Muscle layer of duodenum (tissue), 2 donors: Measurements from ENCODE around the gene PRDM2.

Experiments used
- H3K27ac ChIP-seq: one replicate; pipeline ENCODE4 v1.7.0; 2013; ENCODE audit warnings: mild to moderate bottlenecking, low read length
- H3K27me3 ChIP-seq: one replicate; pipeline ENCODE4 v1.7.0; 2013; ENCODE audit warnings: low read depth, mild to moderate bottlenecking, control low read depth, low read length
- H3K36me3 ChIP-seq, 2 donors: one replicate each; pipeline ENCODE4 v1.7.0; 2013; ENCODE audit warnings: low read length in 2 of 2, control low read depth in 1 of 2, mild to moderate bottlenecking in 1 of 2; ENCODE audit not compliant: insufficient read depth in 2 of 2, control insufficient read depth in 1 of 2
- H3K4me1 ChIP-seq, 2 donors: one replicate each; pipeline ENCODE4 v1.7.0; 2013; ENCODE audit warnings: low read length in 2 of 2, mild to moderate bottlenecking in 2 of 2, control low read depth in 1 of 2, moderate library complexity in 1 of 2; ENCODE audit not compliant: insufficient read depth in 2 of 2, control insufficient read depth in 1 of 2
- H3K4me3 ChIP-seq, 2 donors: one replicate each; pipeline ENCODE4 v1.7.0; 2013; ENCODE audit warnings: low read length in 2 of 2, low read depth in 1 of 2, mild to moderate bottlenecking in 1 of 2
- H3K9me3 ChIP-seq, 2 donors: one replicate each; pipeline ENCODE4 v1.7.0; 2013; ENCODE audit warnings: low read length in 2 of 2, control low read depth in 1 of 2, mild to moderate bottlenecking in 1 of 2; ENCODE audit not compliant: control insufficient read depth in 1 of 2
- donor health status: healthy.

The PRDM2 gene

GRCh38 chr1:13809461-13810159 lies 109.6 kb downstream of the PRDM2 start:
- Histone ChIP-seq H3K27me3 (no peaks in the 10 kb centered on the region), H3K36me3 (peaks cover 0 to under 1% of the 10 kb centered on the region in 2 donors), H3K4me1 (no peaks in the 10 kb centered on the region), H3K9me3 (no peaks in the 10 kb centered on the region), H3K4me3 (no peak overlapping the region), H3K27ac (no peak overlapping the region)

DNA sequence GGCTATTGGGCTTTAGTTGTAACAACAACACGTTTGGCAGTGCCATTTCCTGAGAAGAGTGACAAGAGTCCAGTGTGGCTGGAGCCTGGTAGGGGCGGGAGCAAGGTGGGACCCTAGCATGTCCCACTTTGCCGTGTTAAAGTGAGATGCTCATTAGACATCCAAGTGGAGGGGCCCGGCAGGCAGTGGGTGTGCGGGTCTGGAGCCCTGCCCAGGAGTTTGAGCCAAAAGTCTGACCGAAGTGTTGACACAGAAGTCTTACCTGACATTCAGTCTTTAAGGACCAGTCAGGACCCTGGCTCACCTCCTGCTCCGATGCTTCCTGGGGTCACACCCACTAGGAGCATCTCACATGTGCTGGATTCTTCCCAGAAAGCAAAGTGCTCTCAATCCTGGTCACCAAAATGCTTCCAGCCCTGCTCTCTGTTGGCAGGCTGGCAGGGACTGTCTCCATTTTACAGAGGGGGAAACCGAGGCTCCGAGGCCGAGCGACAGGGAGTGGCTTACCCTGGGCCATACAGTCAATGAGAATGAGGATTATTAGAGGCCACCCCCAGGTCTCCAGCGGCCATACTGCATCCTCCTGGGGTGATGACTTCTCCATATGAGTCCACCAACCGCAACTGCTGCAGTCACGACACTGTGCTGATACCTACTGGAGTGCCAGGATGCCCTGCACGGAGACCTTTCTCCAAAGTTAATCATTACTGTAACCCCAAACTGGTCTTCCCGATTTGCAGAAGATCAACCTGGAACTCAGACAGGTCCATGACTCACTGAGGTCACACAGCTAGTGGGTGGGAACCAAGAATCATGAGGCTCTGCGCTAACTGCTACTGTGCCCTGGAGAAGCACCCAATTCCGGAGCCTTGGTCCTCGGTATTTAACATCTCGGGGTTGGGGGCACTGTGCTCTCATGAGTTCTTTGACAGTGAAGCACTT lies 112.7 kb downstream of the PRDM2 start:
- H3K9me3 ChIP-seq: no peaks in the 10 kb centered on the region
- H3K27me3 ChIP-seq: no peaks in the 10 kb centered on the region
- no peaks in the 10 kb centered on the region for H3K4me1 ChIP-seq
- peaks cover 0 to 14% of the 10 kb centered on the region in 2 donors for H3K36me3 ChIP-seq
- H3K4me3 ChIP-seq: no peak overlapping the region
- no peak overlapping the region for H3K27ac ChIP-seq

DNA sequence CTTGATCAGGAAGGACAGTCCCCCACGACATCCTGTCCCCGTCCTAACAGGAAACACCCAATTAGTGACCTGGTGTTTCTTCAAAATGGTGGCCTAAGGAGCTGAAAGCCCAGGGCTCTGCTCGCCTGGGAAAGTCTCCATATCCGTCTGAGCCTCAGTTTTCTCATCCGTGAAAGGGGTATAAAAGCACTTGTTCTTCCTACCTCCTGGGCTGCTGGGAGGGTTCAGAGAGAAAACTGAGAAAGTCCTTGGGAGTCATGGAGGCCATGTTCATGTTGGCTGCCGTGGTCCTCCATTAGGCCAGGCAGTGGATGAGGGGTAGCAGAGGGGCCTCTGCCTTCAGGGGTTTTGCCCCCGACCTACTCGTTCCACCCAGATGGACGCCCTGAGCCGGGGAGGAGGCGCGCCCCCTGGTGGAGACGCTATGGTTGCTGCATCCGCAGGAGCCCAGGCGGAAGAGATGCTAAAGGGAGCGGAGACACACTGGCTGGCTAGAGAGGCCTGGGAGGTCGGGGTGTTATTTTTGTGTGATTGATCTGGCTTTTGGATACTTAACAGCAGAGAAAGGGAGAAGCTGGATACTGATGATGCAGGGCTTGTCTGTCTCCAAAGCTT lies 113.5 kb downstream of the PRDM2 start:
- H3K9me3 ChIP-seq: no peaks in the 10 kb centered on the region
- no peaks in the 10 kb centered on the region for H3K27me3 ChIP-seq
- H3K4me1 ChIP-seq: no peaks in the 10 kb centered on the region
- peaks cover 0 to 14% of the 10 kb centered on the region in 2 donors for H3K36me3 ChIP-seq
- no peak overlapping the region for H3K4me3 ChIP-seq
- no peak overlapping the region for H3K27ac ChIP-seq

DNA sequence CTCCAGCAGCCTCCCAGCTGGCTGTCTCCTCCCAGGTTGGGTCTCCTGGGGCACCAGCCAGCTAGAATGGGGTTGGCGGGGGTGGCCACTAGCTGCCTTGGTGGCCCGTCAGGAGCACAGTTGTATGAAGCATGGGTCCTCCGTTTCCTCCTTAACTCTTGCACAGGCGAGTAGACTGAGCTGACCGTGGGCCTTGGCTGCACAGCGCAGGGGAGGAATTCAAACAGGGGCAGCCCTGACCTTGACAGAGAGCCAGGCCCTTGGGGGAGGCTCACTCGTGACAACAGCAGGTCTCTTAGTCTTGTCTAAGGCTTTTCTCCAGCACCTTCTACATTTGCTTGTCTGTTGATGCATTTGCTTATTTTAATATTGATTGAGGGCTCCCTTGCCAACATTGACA lies 114.1 kb downstream of the PRDM2 start:
- no peaks in the 10 kb centered on the region for H3K9me3 ChIP-seq
- H3K27ac ChIP-seq: no peak overlapping the region
- H3K4me3 ChIP-seq: no peak overlapping the region
- H3K27me3 ChIP-seq: no peaks in the 10 kb centered on the region
- peaks cover 0 to 20% of the 10 kb centered on the region in 2 donors for H3K36me3 ChIP-seq
- H3K4me1 ChIP-seq: no peaks in the 10 kb centered on the region

- Histone ChIP-seq H3K9me3 (no peaks in the 10 kb centered on the region), H3K27me3 (no peaks in the 10 kb centered on the region), H3K27ac (no peak overlapping the region), H3K4me1 (no peaks in the 10 kb centered on the region), H3K36me3 (peaks cover 0 to 20% of the 10 kb centered on the region in 2 donors), H3K4me3 (no peak overlapping the region)
These were observed 116.2 kb downstream of the PRDM2 start for GRCh38 chr1:13816016-13816760.

DNA sequence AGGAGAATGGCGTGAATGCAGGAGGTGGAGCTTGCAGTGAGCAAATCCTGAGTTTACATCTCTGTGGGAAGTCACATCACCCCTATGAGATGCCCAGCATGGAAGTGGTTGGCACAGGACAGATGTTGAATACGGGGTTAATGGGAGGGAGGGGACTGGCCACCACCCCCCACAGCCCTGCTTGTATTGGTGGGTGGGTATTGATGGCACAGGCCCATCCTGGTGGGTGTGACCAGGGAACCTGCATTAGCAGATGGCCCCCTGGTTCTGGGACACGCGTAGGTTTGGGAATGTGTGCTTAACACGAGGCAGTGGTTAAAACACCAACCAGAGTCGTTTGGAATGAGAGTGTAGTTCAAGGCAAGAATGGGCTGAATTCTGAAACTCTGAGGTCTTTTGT lies 117.9 kb downstream of the PRDM2 start:
- Histone ChIP-seq H3K4me3 (no peak overlapping the region), H3K36me3 (peaks cover 3 to 30% of the 10 kb centered on the region in 2 donors), H3K27ac (no peak overlapping the region), H3K9me3 (no peaks in the 10 kb centered on the region), H3K4me1 (no peaks in the 10 kb centered on the region), H3K27me3 (no peaks in the 10 kb centered on the region)

- Histone ChIP-seq H3K27ac (no peak overlapping the region), H3K4me3 (no peak overlapping the region), H3K4me1 (no peaks in the 10 kb centered on the region), H3K27me3 (no peaks in the 10 kb centered on the region), H3K9me3 (no peaks in the 10 kb centered on the region), H3K36me3 (peaks cover 8 to 38% of the 10 kb centered on the region in 2 donors)
These were observed 118.9 kb downstream of the PRDM2 start for GRCh38 chr1:13818926-13819325.

- Histone ChIP-seq H3K4me1 (no peaks in the 10 kb centered on the region), H3K4me3 (no peak overlapping the region), H3K27ac (no peak overlapping the region), H3K36me3 (peaks cover 8 to 37% of the 10 kb centered on the region in 2 donors), H3K9me3 (no peaks in the 10 kb centered on the region), H3K27me3 (no peaks in the 10 kb centered on the region)
These were observed 119.7 kb downstream of the PRDM2 start for GRCh38 chr1:13819642-13820041.

- H3K27ac ChIP-seq: no peak overlapping the region
- peaks cover 8 to 33% of the 10 kb centered on the region in 2 donors for H3K36me3 ChIP-seq
- H3K4me1 ChIP-seq: no peaks in the 10 kb centered on the region
- no peaks in the 10 kb centered on the region for H3K27me3 ChIP-seq
- no peaks in the 10 kb centered on the region for H3K9me3 ChIP-seq
- no peak overlapping the region for H3K4me3 ChIP-seq
These were observed 120.1 kb downstream of the PRDM2 start for GRCh38 chr1:13820055-13820454.

- Histone ChIP-seq H3K4me1 (no peaks in the 10 kb centered on the region), H3K9me3 (no peaks in the 10 kb centered on the region), H3K36me3 (peaks cover 8 to 33% of the 10 kb centered on the region in 2 donors), H3K27me3 (no peaks in the 10 kb centered on the region), H3K27ac (no peak overlapping the region), H3K4me3 (no peak overlapping the region)
These were observed 120.5 kb downstream of the PRDM2 start for GRCh38 chr1:13820456-13820855.
